Hepatocyte (in vitro differentiated cells): Measurements from ENCODE around the gene DCLK2. TPM values are rescaled to one million over a fixed set of nuclear protein-coding genes. Genes with fewer than 3 reads are reported as not detected.
A peak's percentile ranks its signal among the peaks of the same experiment; 100 is the strongest.

Source experiments
- DNase-seq: peaks from one replicate; pipeline ENCODE4 v3.0.0-alpha.2; 2016; ENCODE audit warnings: low spot score
- H2AFZ ChIP-seq: fragments of 200-600 bp; sonication (generic); 2 replicates; pipeline ENCODE4 v1.6.0; 2016; ENCODE audit warnings: antibody characterized with exemption, mild to moderate bottlenecking
- H3K27ac ChIP-seq: fragments of 200-600 bp; sonication (generic); 2 replicates; pipeline ENCODE4 v1.5.1; 2016; ENCODE audit warnings: mild to moderate bottlenecking
- H3K27me3 ChIP-seq: fragments of 200-600 bp; sonication (generic); 2 replicates; pipeline ENCODE4 v1.6.1; 2016
- H3K36me3 ChIP-seq: fragments of 200-600 bp; sonication (generic); replicated peaks from 2 replicates; pipeline ENCODE4 v1.5.1; 2016; ENCODE audit warnings: low read depth; ENCODE audit not compliant: insufficient read depth
- H3K4me1 ChIP-seq: fragments of 200-600 bp; sonication (generic); 2 replicates; pipeline ENCODE4 v1.5.1; 2016; ENCODE audit warnings: mild to moderate bottlenecking, moderate library complexity; ENCODE audit not compliant: insufficient read depth
- H3K4me2 ChIP-seq: fragments of 200-600 bp; sonication (generic); 2 replicates; pipeline ENCODE4 v1.6.0; 2016
- H3K4me3 ChIP-seq: fragments of 200-600 bp; sonication (generic); 2 replicates; pipeline ENCODE4 v1.5.1; 2016; ENCODE audit warnings: mild to moderate bottlenecking
- H3K79me2 ChIP-seq: fragments of 200-600 bp; sonication (generic); 2 replicates; pipeline ENCODE4 v1.6.0; 2017; ENCODE audit warnings: mild to moderate bottlenecking
- H3K9me2 ChIP-seq: fragments of 200-600 bp; sonication (generic); replicated peaks from 2 replicates; pipeline ENCODE4 v1.6.0; 2017; ENCODE audit warnings: mild to moderate bottlenecking; ENCODE audit not compliant: insufficient read depth
- H3K9me3 ChIP-seq: fragments of 200-600 bp; sonication (generic); 2 replicates; pipeline ENCODE4 v1.5.1; 2016; ENCODE audit warnings: low read depth, mild to moderate bottlenecking
- H4K20me1 ChIP-seq: fragments of 200-600 bp; sonication (generic); 2 replicates; pipeline ENCODE4 v1.6.0; 2016; ENCODE audit warnings: mild to moderate bottlenecking; ENCODE audit not compliant: insufficient read depth, poor library complexity, severe bottlenecking
- EZH2 ChIP-seq: fragments of 200-600 bp; sonication (generic); IDR thresholded peaks from 2 replicates; pipeline ENCODE4 v1.6.1; 2016; ENCODE audit warnings: antibody characterized with exemption, mild to moderate bottlenecking, borderline replicate concordance
- EZH2phosphoT487 ChIP-seq: fragments of 200-600 bp; sonication (generic); IDR thresholded peaks from one replicate; pipeline ENCODE4 v1.6.1; 2018; ENCODE audit warnings: antibody characterized with exemption, mild to moderate bottlenecking, low read depth, moderate library complexity; ENCODE audit not compliant: unreplicated experiment, severe bottlenecking
- WGBS: methylation state at CpG from one replicate; pipeline ENCODE4 v1.1.6; 2016; ENCODE audit warnings: low lambda C conversion rate; ENCODE audit errors: missing lambda C conversion rate; 5-methylcytosine and 5-hydroxymethylcytosine counted together
- polyA plus RNA-seq: library from polyadenylated mRNA; unstranded; fragments of >200 nt; fragmentation: Nextera tagmentation; extraction: Ambion mirVana; gene quantifications from 2 replicates; pipeline ENCODE4 v1.2.1, GENCODE V29; 2016
- total RNA-seq: library from RNA; depleted of rRNA; stranded (reverse); fragments of >200 nt; gene quantifications from 2 replicates; pipeline ENCODE4 v1.2.3, GENCODE V29; 2014
- TF ChIP-seq, protein P1 (sequence below): fragments of 200-600 bp; sonication (generic); IDR thresholded peaks from 2 replicates; pipeline ENCODE4 v1.5.1; 2016; ENCODE audit warnings: antibody characterized with exemption, mild to moderate bottlenecking; ENCODE audit not compliant: poor library complexity

The DCLK2 gene
- total and polyA plus RNA-seq, 2 experiments from 2014 or later, result 1.5 to 2.8 TPM

DNA sequence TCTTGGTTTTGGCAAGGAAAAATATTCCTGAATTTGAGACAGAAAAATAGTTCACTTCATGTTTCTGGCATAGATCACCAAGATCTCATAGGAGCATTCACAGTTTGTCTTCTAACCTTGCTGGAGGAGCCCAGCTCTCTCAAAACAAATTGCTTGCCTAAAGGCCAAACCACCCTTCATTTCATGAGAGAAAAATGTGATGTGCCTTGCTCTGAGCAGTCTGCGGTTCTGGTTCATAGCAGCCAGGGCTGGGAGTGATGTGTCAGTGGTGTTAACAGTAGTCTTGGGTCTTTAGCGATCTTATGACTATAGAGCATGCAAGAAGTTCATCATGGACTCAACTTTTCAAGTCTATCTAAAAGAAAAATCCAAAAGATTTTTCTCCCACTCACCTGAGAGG lies 183.3 kb downstream of the DCLK2 start:
- H3K4me2 ChIP-seq, result no peak overlapping the region
- H3K9me2 ChIP-seq, result no peaks in the 10 kb centered on the region
- H3K79me2 ChIP-seq, result no peaks in the 10 kb centered on the region
- H2AFZ ChIP-seq, result no peak overlapping the region
- H3K27ac ChIP-seq, result no peak overlapping the region
- no peak overlapping the region for H3K4me3 ChIP-seq
- WGBS, result 92% methylated on average over 2 of the region's 2 CpGs
- peaks cover 11% of the 10 kb centered on the region for H3K4me1 ChIP-seq
- DNase-seq, result no peak
- TF ChIP-seq EZH2 (no peak), EZH2phosphoT487 (no peak)
- TF ChIP-seq, protein P1, sequence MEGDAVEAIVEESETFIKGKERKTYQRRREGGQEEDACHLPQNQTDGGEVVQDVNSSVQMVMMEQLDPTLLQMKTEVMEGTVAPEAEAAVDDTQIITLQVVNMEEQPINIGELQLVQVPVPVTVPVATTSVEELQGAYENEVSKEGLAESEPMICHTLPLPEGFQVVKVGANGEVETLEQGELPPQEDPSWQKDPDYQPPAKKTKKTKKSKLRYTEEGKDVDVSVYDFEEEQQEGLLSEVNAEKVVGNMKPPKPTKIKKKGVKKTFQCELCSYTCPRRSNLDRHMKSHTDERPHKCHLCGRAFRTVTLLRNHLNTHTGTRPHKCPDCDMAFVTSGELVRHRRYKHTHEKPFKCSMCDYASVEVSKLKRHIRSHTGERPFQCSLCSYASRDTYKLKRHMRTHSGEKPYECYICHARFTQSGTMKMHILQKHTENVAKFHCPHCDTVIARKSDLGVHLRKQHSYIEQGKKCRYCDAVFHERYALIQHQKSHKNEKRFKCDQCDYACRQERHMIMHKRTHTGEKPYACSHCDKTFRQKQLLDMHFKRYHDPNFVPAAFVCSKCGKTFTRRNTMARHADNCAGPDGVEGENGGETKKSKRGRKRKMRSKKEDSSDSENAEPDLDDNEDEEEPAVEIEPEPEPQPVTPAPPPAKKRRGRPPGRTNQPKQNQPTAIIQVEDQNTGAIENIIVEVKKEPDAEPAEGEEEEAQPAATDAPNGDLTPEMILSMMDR, result no peak
- no peaks in the 10 kb centered on the region for H3K9me3 ChIP-seq
- H4K20me1 ChIP-seq, result no peaks in the 10 kb centered on the region
- no peaks in the 10 kb centered on the region for H3K27me3 ChIP-seq
- H3K36me3 ChIP-seq, result no peaks in the 10 kb centered on the region

DNA sequence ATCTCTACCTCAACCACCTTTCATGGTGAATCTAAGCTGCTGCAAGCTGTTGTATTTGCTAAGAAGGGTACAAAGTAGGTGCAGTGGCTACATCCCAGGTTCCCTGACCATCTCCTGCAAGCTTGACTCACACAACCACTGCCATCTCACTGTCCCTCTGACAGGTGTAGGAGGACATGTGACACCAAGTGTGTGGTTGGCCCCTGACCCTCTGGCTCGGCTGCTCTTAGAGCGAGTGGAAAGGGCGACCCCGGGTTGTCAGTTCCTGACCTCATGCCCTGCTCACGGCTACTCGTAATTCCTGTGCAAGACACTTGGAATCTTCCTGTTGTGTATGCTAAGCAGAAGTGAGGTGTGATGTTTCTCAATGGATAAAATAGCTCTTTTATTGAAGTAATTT lies 184.4 kb downstream of the DCLK2 start:
- H3K9me3 ChIP-seq, result no peaks in the 10 kb centered on the region
- TF ChIP-seq EZH2 (no peak), EZH2phosphoT487 (no peak)
- TF ChIP-seq, protein P1, result no peak
- H3K4me2 ChIP-seq, result no peak overlapping the region
- no peak overlapping the region for H2AFZ ChIP-seq
- H3K27me3 ChIP-seq, result no peaks in the 10 kb centered on the region
- H4K20me1 ChIP-seq, result no peaks in the 10 kb centered on the region
- H3K9me2 ChIP-seq, result no peaks in the 10 kb centered on the region
- H3K4me3 ChIP-seq, result no peak overlapping the region
- H3K27ac ChIP-seq, result no peak overlapping the region
- H3K36me3 ChIP-seq, result no peaks in the 10 kb centered on the region
- 91% methylated on average over 6 of the region's 6 CpGs for WGBS
- DNase-seq, result no peak
- H3K4me1 ChIP-seq, result peaks cover 9% of the 10 kb centered on the region
- H3K79me2 ChIP-seq, result no peaks in the 10 kb centered on the region

DNA sequence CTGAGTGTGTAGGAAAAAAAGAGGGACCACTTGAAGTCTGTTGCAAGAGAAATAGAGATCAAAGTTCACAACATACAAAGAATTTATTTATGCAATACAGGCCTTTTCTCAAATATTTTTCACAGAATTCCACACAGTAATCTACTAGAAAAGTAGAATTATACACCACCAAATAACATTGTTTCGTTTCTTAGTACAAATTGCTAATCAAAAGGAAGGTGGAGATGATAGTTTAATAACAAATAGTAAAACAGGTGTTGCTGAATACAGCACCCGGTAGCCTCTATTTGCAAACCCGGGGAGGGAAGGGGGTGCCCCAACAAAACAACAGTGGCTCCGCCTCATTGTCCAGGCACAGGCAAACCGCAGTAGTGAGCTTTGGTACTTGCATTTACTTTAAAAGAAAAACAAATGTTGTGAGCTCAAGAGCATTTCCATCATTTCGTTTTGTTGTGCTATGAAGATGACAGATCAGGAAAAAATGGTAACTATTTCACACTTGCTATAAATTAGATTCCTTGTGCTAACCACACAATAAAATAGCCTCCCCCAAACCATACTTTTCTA lies 186.4 kb downstream of the DCLK2 start:
- no peaks in the 10 kb centered on the region for H3K27me3 ChIP-seq
- H4K20me1 ChIP-seq, result no peaks in the 10 kb centered on the region
- 76% methylated on average over 6 of the region's 6 CpGs for WGBS
- peak overlapping the region; percentile 28 for H3K4me3 ChIP-seq
- no peaks in the 10 kb centered on the region for H3K36me3 ChIP-seq
- no peaks in the 10 kb centered on the region for H3K79me2 ChIP-seq
- DNase-seq, result no peak
- H2AFZ ChIP-seq, result no peak overlapping the region
- no peaks in the 10 kb centered on the region for H3K9me2 ChIP-seq
- H3K4me2 ChIP-seq, result no peak overlapping the region
- H3K4me1 ChIP-seq, result peaks cover 9% of the 10 kb centered on the region
- H3K27ac ChIP-seq, result no peak overlapping the region
- TF ChIP-seq EZH2phosphoT487 (no peak), EZH2 (no peak)
- TF ChIP-seq, protein P1, result no peak
- no peaks in the 10 kb centered on the region for H3K9me3 ChIP-seq
